Activated gamma-delta T cell (primary cell): ENCODE results near the gene AK5.

Source experiments
- DNase-seq: peaks from one replicate; lab custom pipeline; 2025; lab: John Stamatoyannopoulos, UW

Gene AK5

GRCh38 chr1:77594366-77595112, 312.7 kb downstream of the AK5 start:
- DNase-seq: no peak

- DNase-seq: no peak
Measured at GRCh38 chr1:77597310-77597709, 315.5 kb downstream of the AK5 start.

DNA sequence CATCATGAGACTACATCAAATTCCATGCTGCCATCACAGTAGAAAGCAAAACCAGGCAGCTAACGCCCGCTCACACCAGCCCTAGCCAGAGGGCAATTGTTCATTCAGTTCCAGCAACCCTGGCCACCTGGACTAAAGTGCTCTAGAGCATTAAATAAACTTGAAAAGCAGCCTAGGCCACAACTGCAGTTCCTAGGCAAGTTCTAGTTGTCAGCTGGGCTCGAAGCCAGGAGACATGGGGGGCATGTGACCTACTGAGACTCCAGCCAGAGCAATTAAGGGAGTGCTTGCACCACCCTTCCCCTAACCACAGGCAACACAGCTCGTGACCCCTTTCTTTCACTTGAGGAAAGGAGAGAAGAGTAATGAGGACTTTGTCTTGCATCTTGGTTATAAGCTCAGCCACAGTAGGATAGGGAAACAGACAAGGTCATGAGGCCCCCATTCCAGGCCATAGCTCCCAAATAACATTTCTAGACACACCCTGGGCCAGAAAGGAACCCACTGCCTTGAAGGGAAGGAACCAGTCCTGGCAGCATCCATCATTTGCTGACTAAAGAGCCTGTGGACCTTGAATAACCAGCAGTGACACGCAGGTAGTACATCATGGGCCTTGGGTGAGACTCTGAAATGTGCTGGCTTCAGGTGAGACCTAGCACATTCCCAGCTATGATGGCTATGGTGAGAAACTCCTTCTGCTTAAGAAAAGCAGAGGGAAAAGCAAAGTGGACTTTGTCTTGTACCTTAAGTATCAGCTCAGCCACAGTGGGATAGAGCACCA, 323.6 kb downstream of the AK5 start:
- DNase-seq: no peak

DNA sequence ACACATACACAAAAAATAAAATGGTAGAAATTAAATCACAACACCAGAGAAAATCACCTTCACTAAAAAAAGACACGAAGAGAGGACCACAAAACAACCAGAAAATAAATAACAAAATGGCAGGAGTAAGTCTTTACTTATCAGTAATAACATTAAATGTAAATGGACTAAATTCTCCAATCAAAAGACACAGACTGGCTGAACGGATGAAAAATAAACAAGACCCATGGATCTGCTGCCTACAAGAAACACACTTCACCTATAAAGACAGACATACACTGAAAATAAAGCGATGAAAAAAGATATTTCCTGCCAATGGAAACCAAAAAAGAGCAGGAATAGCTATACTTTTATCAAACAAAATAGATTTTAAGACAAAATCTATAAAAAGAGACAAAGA, 327.1 kb downstream of the AK5 start:
- no peak for DNase-seq
